ENCODE measurements around the gene POLR1A.
A peak's percentile ranks its signal among the peaks of the same experiment; 100 is the strongest.

Gene POLR1A

GRCh38 chr2:86105252-86105968, at the start of gene POLR1A:
Gene POLR1A (minus strand): TSS chr2:86105886. CDS start chr2:86105776, 110 bp downstream.
- no peak for TF ChIP-seq CTCF (IDR thresholded peaks at IDR 0.05; ENCODE audit: insufficient read depth, low read length, poor library complexity, severe bottlenecking)
- peak within 1 kb of the TSS; percentile 85 for H3K4me3 ChIP-seq (replicated peaks; ENCODE audit: low read depth, low read length)
- H3K36me3 ChIP-seq (ENCODE audit: control insufficient read depth, insufficient read depth, low read length), result peaks cover 3% of the 10 kb centered on the region
- DNase-seq (ENCODE audit: extremely low read depth, insufficient read length), result peak; percentile 92
- no peaks in the 10 kb centered on the region for H3K27me3 ChIP-seq (replicated peaks; ENCODE audit: control insufficient read depth, insufficient read depth, low read length)

- no peak for DNase-seq (ENCODE audit: extremely low read depth, insufficient read length)
- Histone ChIP-seq H3K27me3 (replicated peaks; ENCODE audit: control insufficient read depth, insufficient read depth, low read length) (no peaks in the 10 kb centered on the region), H3K4me3 (replicated peaks; ENCODE audit: low read depth, low read length) (no peak overlapping the region), H3K36me3 (ENCODE audit: control insufficient read depth, insufficient read depth, low read length) (peaks cover 12% of the 10 kb centered on the region)
- TF ChIP-seq CTCF (IDR thresholded peaks at IDR 0.05; ENCODE audit: insufficient read depth, low read length, poor library complexity, severe bottlenecking), result no peak
Observed at GRCh38 chr2:86150502-86150901, 44.8 kb upstream of the POLR1A start.

- Histone ChIP-seq H3K4me3 (replicated peaks; ENCODE audit: low read depth, low read length) (no peak overlapping the region), H3K27me3 (replicated peaks; ENCODE audit: control insufficient read depth, insufficient read depth, low read length) (no peaks in the 10 kb centered on the region), H3K36me3 (ENCODE audit: control insufficient read depth, insufficient read depth, low read length) (peaks cover 14% of the 10 kb centered on the region)
- no peak for DNase-seq (ENCODE audit: extremely low read depth, insufficient read length)
- TF ChIP-seq CTCF (IDR thresholded peaks at IDR 0.05; ENCODE audit: insufficient read depth, low read length, poor library complexity, severe bottlenecking), result no peak
Observed at GRCh38 chr2:86147793-86148192, 42.1 kb upstream of the POLR1A start.

- DNase-seq (ENCODE audit: extremely low read depth, insufficient read length), result no peak
- no peaks in the 10 kb centered on the region for H3K27me3 ChIP-seq (replicated peaks; ENCODE audit: control insufficient read depth, insufficient read depth, low read length)
- TF ChIP-seq CTCF (IDR thresholded peaks at IDR 0.05; ENCODE audit: insufficient read depth, low read length, poor library complexity, severe bottlenecking), result no peak
- H3K4me3 ChIP-seq (replicated peaks; ENCODE audit: low read depth, low read length), result no peak overlapping the region
- peaks cover 18% of the 10 kb centered on the region for H3K36me3 ChIP-seq (ENCODE audit: control insufficient read depth, insufficient read depth, low read length)
Observed at GRCh38 chr2:86143926-86144685, 38.4 kb upstream of the POLR1A start.

GRCh38 chr2:86143307-86143706, 37.6 kb upstream of the POLR1A start:
- DNase-seq (ENCODE audit: extremely low read depth, insufficient read length), result no peak
- no peak for TF ChIP-seq CTCF (IDR thresholded peaks at IDR 0.05; ENCODE audit: insufficient read depth, low read length, poor library complexity, severe bottlenecking)
- H3K27me3 ChIP-seq (replicated peaks; ENCODE audit: control insufficient read depth, insufficient read depth, low read length), result no peaks in the 10 kb centered on the region
- peaks cover 25% of the 10 kb centered on the region for H3K36me3 ChIP-seq (ENCODE audit: control insufficient read depth, insufficient read depth, low read length)
- no peak overlapping the region for H3K4me3 ChIP-seq (replicated peaks; ENCODE audit: low read depth, low read length)
